ENCODE measurements around the gene PPP3R1. TPM values are rescaled to one million over a fixed set of nuclear protein-coding genes. Genes with fewer than 3 reads are reported as not detected.

PPP3R1 gene
- total RNA-seq, 1 experiment from 2014 or later = 83.8 TPM

DNA sequence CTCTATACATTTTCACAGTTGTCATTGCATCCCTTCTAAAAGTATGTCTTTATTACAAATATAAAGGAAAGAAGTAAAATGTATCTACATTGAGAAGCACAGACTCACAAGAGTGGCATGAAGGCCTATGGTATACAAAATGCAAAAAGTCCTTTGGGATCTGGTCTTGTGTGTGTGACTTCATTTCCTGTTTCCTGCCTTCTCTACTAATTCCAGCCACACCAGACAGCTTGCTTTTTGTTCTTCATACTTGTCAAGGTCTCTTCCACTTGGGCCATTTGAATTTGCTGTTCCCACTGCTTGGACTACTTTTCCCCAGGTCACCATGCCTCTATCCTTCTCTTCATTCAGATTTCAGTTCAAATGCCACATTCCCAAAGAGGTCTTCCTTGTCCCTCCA, 101.3 kb downstream of the PPP3R1 start:
- POLR2A ChIA-PET (ENCODE audit: low non-redundant PET) = no interaction called here

DNA sequence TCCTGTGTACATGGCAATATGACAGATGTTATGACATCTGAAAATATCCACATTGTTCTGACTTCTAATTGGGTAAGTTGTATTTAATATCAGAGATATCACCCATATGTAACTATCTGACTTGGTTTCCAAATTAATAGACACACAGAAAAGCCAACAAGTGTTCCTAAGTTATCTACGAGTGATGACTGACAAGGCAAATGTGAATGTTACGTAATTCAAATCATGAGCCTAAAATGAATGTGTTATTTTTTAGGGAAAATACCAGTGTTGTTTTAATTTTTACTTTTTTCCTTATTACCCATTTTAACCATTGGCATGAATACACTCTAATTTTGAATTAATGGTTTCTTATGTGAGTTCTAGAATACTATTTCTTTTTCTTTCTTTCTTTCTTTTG, 110.5 kb downstream of the PPP3R1 start:
- ChIA-PET POLR2A (ENCODE audit: low non-redundant PET) (no interaction called here), CTCF (no interaction called here)
- BruUV-seq (replicated peaks) = no TSS peak
- Histone ChIP-seq H3K36me3 (ENCODE audit: insufficient read depth, low read length, poor library complexity, severe bottlenecking) (peaks cover 4% of the 10 kb centered on the region), H3K27me3 (replicated peaks; ENCODE audit: insufficient read depth, low read depth, low read length, poor library complexity) (no peaks in the 10 kb centered on the region), H3K4me3 (ENCODE audit: low read depth, low read length, poor library complexity, severe bottlenecking) (no peak overlapping the region), H3K9me3 (ENCODE audit: low read depth, low read length, poor library complexity, severe bottlenecking) (no peaks in the 10 kb centered on the region), H3K4me1 (ENCODE audit: insufficient read depth, low read length, poor library complexity, severe bottlenecking) (no peaks in the 10 kb centered on the region), H3K27ac (ENCODE audit: low read depth, low read length, poor library complexity, severe bottlenecking) (no peak overlapping the region)
- DNase-seq (ENCODE audit: low spot score) = no peak
- intact Hi-C loops (cut with micrococcal nuclease; ENCODE audit: unreplicated experiment) = no loop called here
- TF ChIP-seq EZH2 (IDR thresholded peaks at IDR 0.05; ENCODE audit: borderline replicate concordance, low read depth, low read length, poor library complexity, severe bottlenecking) = no peak
- TF ChIP-seq, protein P1, sequence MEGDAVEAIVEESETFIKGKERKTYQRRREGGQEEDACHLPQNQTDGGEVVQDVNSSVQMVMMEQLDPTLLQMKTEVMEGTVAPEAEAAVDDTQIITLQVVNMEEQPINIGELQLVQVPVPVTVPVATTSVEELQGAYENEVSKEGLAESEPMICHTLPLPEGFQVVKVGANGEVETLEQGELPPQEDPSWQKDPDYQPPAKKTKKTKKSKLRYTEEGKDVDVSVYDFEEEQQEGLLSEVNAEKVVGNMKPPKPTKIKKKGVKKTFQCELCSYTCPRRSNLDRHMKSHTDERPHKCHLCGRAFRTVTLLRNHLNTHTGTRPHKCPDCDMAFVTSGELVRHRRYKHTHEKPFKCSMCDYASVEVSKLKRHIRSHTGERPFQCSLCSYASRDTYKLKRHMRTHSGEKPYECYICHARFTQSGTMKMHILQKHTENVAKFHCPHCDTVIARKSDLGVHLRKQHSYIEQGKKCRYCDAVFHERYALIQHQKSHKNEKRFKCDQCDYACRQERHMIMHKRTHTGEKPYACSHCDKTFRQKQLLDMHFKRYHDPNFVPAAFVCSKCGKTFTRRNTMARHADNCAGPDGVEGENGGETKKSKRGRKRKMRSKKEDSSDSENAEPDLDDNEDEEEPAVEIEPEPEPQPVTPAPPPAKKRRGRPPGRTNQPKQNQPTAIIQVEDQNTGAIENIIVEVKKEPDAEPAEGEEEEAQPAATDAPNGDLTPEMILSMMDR (conservative IDR thresholded peaks at IDR 0.05; ENCODE audit: low read depth, low read length) = no peak

More for the DNA sequence above, 101.3 kb downstream of the PPP3R1 start:
- intact Hi-C loops (cut with micrococcal nuclease; ENCODE audit: unreplicated experiment) = no loop called here
- peak; percentile 45 for DNase-seq (ENCODE audit: low spot score)
- Histone ChIP-seq H3K27ac (ENCODE audit: low read depth, low read length, poor library complexity, severe bottlenecking) (peak overlapping the region; percentile 23), H3K4me1 (ENCODE audit: insufficient read depth, low read length, poor library complexity, severe bottlenecking) (peaks cover 10% of the 10 kb centered on the region), H3K9me3 (ENCODE audit: low read depth, low read length, poor library complexity, severe bottlenecking) (no peaks in the 10 kb centered on the region), H3K36me3 (ENCODE audit: insufficient read depth, low read length, poor library complexity, severe bottlenecking) (no peaks in the 10 kb centered on the region), H3K27me3 (replicated peaks; ENCODE audit: insufficient read depth, low read depth, low read length, poor library complexity) (no peaks in the 10 kb centered on the region), H3K4me3 (ENCODE audit: low read depth, low read length, poor library complexity, severe bottlenecking) (no peak overlapping the region)
- BruUV-seq (replicated peaks) = no TSS peak
- TF ChIP-seq, protein P1 (conservative IDR thresholded peaks at IDR 0.05; ENCODE audit: low read depth, low read length) = no peak
- TF ChIP-seq EZH2 (IDR thresholded peaks at IDR 0.05; ENCODE audit: borderline replicate concordance, low read depth, low read length, poor library complexity, severe bottlenecking) = no peak
- CTCF ChIA-PET = no interaction called here

DNA sequence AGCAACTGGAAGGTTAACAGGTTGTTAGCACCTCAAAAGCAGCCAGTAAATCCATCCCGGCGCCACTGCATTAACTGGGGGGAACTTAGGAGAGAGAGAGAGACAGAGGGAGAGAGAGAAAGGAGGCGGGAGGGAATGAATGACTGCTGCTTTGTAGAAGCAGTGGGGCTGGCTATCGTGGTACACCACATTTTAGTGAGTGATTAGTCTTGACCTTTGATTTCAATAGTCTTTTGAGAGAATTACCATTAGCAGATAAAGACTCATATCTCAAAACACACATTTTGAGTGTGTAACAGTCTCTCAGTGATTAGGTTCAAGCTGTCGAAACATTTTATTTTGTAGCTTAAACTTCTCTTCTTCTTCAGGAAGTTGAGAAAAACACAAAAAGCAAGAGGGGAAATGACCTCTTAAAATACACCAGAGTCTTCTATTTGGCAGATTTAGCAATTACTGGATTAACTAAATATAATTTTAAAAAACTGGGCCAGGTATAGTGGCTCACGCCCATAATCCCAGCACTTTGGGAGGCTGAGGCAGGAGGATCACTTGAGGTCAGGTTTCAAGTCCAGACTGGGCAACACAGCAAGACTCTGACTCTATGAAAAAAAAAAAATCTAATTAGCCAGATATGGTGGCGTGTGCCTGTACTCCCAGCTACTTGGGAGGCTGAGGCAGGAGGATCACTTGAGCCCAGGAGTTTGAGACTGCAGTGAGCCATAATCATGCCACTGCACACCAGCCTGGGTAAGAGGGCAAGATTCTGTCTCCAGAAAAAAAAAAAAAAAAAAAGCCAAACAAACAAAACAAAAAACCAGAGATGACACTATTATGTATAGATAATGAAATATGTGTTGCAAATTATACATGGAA, 116.6 kb downstream of the PPP3R1 start:
- H3K36me3 ChIP-seq (ENCODE audit: insufficient read depth, low read length, poor library complexity, severe bottlenecking) = peaks cover 7% of the 10 kb centered on the region
- ChIA-PET POLR2A (ENCODE audit: low non-redundant PET) (no interaction called here), CTCF (interaction anchor here (0.7 kb wide), 1 partner anchor 225 kb away, joined by 3 read pairs; no protein-coding TSS in a partner anchor)
- no peaks in the 10 kb centered on the region for H3K9me3 ChIP-seq (ENCODE audit: low read depth, low read length, poor library complexity, severe bottlenecking)
- BruUV-seq (replicated peaks) = no TSS peak
- intact Hi-C loops (cut with micrococcal nuclease; ENCODE audit: unreplicated experiment) = no loop called here
- H3K27ac ChIP-seq (ENCODE audit: low read depth, low read length, poor library complexity, severe bottlenecking) = no peak overlapping the region
- no peak for TF ChIP-seq EZH2 (IDR thresholded peaks at IDR 0.05; ENCODE audit: borderline replicate concordance, low read depth, low read length, poor library complexity, severe bottlenecking)
- TF ChIP-seq, protein P1 (conservative IDR thresholded peaks at IDR 0.05; ENCODE audit: low read depth, low read length) = no peak
- no peak for DNase-seq (ENCODE audit: low spot score)
- H3K4me1 ChIP-seq (ENCODE audit: insufficient read depth, low read length, poor library complexity, severe bottlenecking) = no peaks in the 10 kb centered on the region
- no peaks in the 10 kb centered on the region for H3K27me3 ChIP-seq (replicated peaks; ENCODE audit: insufficient read depth, low read depth, low read length, poor library complexity)
- no peak overlapping the region for H3K4me3 ChIP-seq (ENCODE audit: low read depth, low read length, poor library complexity, severe bottlenecking)
